Loucy (cell line): Measurements from ENCODE around the gene ORAI3.

Source experiments
- H2AFZ ChIP-seq: fragments of 200-600 bp; sonication (generic); 2 replicates; pipeline ENCODE4 v1.6.0; 2016; ENCODE audit warnings: antibody characterized with exemption, mild to moderate bottlenecking, low read length, moderate library complexity
- H3F3A ChIP-seq: fragments of 200-600 bp; 2 replicates; pipeline ENCODE4 v1.6.0; 2016; ENCODE audit warnings: antibody characterized with exemption, low read depth, mild to moderate bottlenecking
- H3K27me3 ChIP-seq: fragments of 200-600 bp; sonication (generic); 2 replicates; pipeline ENCODE4 v1.6.1; 2014; ENCODE audit warnings: low read length, mild to moderate bottlenecking; ENCODE audit not compliant: insufficient read depth, poor library complexity, severe bottlenecking
- H3K36me3 ChIP-seq: fragments of 200-600 bp; sonication (generic); 2 replicates; pipeline ENCODE4 v1.6.1; 2016; ENCODE audit warnings: low read length; ENCODE audit not compliant: insufficient read depth
- H3K4me1 ChIP-seq: fragments of 200-600 bp; sonication (generic); 2 replicates; pipeline ENCODE4 v1.5.1; 2014; ENCODE audit warnings: low read length, mild to moderate bottlenecking; ENCODE audit not compliant: insufficient read depth, poor library complexity, severe bottlenecking
- H3K4me2 ChIP-seq: fragments of 200-600 bp; sonication (generic); 2 replicates; pipeline ENCODE4 v1.6.0; 2014; ENCODE audit warnings: antibody characterized with exemption, low read length, low read depth, mild to moderate bottlenecking; ENCODE audit not compliant: poor library complexity, severe bottlenecking
- H3K4me3 ChIP-seq: fragments of 200-600 bp; sonication (generic); 2 replicates; pipeline ENCODE4 v1.5.1; 2014; ENCODE audit warnings: low read length, mild to moderate bottlenecking, mixed read lengths; ENCODE audit not compliant: poor library complexity, severe bottlenecking
- H3K79me2 ChIP-seq: fragments of 200-600 bp; sonication (generic); 2 replicates; pipeline ENCODE4 v1.6.1; 2014; ENCODE audit warnings: low read length; ENCODE audit not compliant: insufficient read depth
- H3K9ac ChIP-seq: fragments of 200-600 bp; sonication (generic); 2 replicates; pipeline ENCODE4 v1.6.0; 2014; ENCODE audit warnings: mild to moderate bottlenecking, low read depth, low read length, moderate library complexity; ENCODE audit not compliant: poor library complexity, severe bottlenecking
- H3K9me2 ChIP-seq: fragments of 200-600 bp; sonication (generic); replicated peaks from 2 replicates; pipeline ENCODE4 v1.6.1; 2016; ENCODE audit warnings: low read depth, low read length, mixed read lengths
- H3K9me3 ChIP-seq: fragments of 200-600 bp; sonication (generic); 2 replicates; pipeline ENCODE4 v1.6.1; 2014; ENCODE audit warnings: mild to moderate bottlenecking, antibody characterized with exemption, low read length, low read depth; ENCODE audit not compliant: insufficient read depth
- H4K20me1 ChIP-seq: fragments of 200-600 bp; sonication (generic); 2 replicates; pipeline ENCODE4 v1.6.0; 2014; ENCODE audit warnings: antibody characterized with exemption, low read length, mild to moderate bottlenecking; ENCODE audit not compliant: insufficient read depth, poor library complexity, severe bottlenecking
- CTCF ChIP-seq: fragments of 200-600 bp; sonication (generic); conservative IDR thresholded peaks from 2 replicates; pipeline ENCODE4 v1.5.1; 2014; ENCODE audit warnings: mild to moderate bottlenecking, antibody characterized with exemption, low read length
- EZH2phosphoT487 ChIP-seq: fragments of 200-600 bp; IDR thresholded peaks from 2 replicates; pipeline ENCODE4 v1.6.1; 2018; ENCODE audit warnings: antibody characterized with exemption, mild to moderate bottlenecking, moderate library complexity, borderline replicate concordance

ORAI3 gene

DNA sequence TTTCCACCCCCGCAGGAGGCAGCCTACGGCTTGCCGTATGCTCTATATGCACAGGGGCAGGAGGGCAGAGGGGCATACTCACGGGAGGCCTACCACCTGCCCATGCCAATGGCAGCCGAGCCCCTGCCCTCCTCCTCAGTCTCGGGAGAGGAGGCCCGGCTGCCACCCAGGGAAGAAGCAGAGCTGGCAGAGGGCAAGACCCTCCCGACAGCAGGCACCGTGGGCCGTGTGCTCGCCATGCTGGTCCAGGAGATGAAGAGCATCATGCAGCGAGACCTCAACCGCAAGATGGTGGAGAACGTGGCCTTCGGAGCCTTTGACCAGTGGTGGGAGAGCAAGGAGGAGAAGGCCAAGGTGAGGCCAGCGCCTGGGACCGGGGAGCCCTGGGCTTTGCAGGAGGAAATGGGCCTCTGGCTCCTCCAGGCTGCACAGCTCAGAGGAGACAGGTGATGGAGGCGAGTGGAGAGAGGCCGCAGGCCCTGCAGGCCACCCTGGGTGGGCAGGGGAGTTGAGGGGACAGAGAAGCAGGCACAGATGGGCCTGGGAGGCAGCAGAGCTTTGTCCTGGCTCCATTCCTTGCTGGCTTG is 17.3 kb downstream of the ORAI3 start:
- Histone ChIP-seq H3K4me2 (no peak overlapping the region), H3K36me3 (peaks cover 81% of the 10 kb centered on the region; the same call in 1 of the 2 replicates), H3K9me2 (no peaks in the 10 kb centered on the region), H4K20me1 (no peaks in the 10 kb centered on the region), H2AFZ (no peak overlapping the region), H3F3A (no peaks in the 10 kb centered on the region), H3K79me2 (peaks cover 7% of the 10 kb centered on the region; the same call in 1 of the 2 replicates), H3K4me3 (no peak overlapping the region), H3K27me3 (no peaks in the 10 kb centered on the region), H3K9me3 (no peaks in the 10 kb centered on the region), H3K4me1 (no peaks in the 10 kb centered on the region), H3K9ac (no peak overlapping the region)
- no peak for TF ChIP-seq EZH2phosphoT487
- TF ChIP-seq CTCF: no peak

DNA sequence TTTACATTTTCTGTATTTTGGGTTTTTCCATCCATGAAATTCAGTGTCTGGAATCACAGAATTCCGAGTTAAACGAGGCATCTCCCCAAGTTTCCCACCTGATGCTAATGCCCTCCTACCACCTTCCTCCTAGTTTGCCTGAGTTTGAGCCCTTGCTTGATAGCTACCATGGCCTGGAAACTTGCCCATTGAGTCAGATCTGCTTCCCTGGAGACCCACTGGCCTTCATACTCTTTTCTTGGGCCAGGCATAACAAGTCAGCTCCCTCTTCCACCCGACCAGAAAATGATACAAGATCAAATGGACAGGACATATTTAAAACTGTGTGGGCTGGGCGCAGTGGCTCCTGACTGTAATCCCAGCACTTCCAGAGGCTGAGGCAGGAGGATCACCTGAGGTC is 18.9 kb downstream of the ORAI3 start:
- peaks cover 78% of the 10 kb centered on the region; the same call in 1 of the 2 replicates for H3K36me3 ChIP-seq
- no peaks in the 10 kb centered on the region for H3K79me2 ChIP-seq
- no peaks in the 10 kb centered on the region for H3K9me3 ChIP-seq
- H3K4me1 ChIP-seq: no peaks in the 10 kb centered on the region
- TF ChIP-seq CTCF: no peak
- no peak for TF ChIP-seq EZH2phosphoT487
- no peaks in the 10 kb centered on the region for H3F3A ChIP-seq
- H3K4me3 ChIP-seq: no peak overlapping the region
- no peaks in the 10 kb centered on the region for H3K27me3 ChIP-seq
- no peaks in the 10 kb centered on the region for H4K20me1 ChIP-seq
- no peak overlapping the region for H3K9ac ChIP-seq
- H2AFZ ChIP-seq: no peak overlapping the region
- no peak overlapping the region for H3K4me2 ChIP-seq
- H3K9me2 ChIP-seq: no peaks in the 10 kb centered on the region

- H3K79me2 ChIP-seq: no peaks in the 10 kb centered on the region
- no peak overlapping the region for H3K4me2 ChIP-seq
- TF ChIP-seq CTCF (no peak), EZH2phosphoT487 (no peak)
- H3K9ac ChIP-seq: no peak overlapping the region
- H3K4me3 ChIP-seq: no peak overlapping the region
- peaks cover 75% of the 10 kb centered on the region; the same call in 1 of the 2 replicates for H3K36me3 ChIP-seq
- no peaks in the 10 kb centered on the region for H3K27me3 ChIP-seq
- no peak overlapping the region for H2AFZ ChIP-seq
- no peaks in the 10 kb centered on the region for H4K20me1 ChIP-seq
- H3K4me1 ChIP-seq: no peaks in the 10 kb centered on the region
- no peaks in the 10 kb centered on the region for H3K9me2 ChIP-seq
- H3F3A ChIP-seq: no peaks in the 10 kb centered on the region
- no peaks in the 10 kb centered on the region for H3K9me3 ChIP-seq
Measured at GRCh38 chr16:30969246-30969842, 20.5 kb downstream of the ORAI3 start.
